T-helper 1 cell (primary cell): ENCODE results near the gene CFAP45.

Source experiments
- DNase-seq, 5 donors: peaks; one replicate each; pipeline ENCODE4 v3.0.0-alpha.2; 2012 to 2020

CFAP45 gene

DNA sequence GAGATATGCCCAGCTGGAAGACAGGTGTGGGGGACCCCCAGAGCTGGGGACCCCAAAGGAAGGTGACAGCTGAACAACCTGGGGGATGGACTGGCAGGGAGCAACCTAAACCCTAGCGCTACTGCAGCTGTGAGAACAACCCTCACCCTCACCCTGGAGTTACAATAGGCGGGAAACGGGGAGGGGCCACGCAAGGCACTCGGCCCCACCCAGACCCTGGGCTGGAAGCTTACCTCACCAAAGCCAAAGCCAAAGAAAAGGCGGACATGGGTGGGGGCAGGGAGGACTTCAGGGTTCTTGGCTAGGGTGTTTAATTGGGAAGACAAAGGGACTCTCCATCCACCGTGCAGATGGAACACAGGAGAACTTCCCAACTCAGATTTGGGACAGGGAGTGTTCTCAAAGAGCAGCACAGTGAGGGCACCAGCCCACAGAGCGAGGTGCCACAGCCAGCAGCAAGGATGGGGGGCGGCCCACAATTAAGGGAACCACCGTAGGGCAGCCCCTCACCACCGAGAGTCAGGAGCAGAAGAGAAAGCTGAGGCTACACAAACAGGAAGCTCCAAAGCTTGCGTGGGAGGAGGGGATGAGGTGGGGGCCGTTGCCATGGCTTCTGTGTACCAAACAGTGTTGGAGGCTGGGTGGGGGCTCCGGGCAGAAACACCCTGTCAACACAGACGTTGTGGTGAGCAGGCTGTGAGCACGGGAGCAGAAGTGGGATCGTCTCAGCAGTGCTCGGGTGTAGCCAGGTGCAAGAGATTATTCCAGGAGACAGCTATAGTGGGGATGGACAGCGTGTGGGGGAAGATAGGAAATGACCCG lies 23.4 kb upstream of the CFAP45 start:
- DNase-seq = peak; percentile 81 to 93 (median 88)

GRCh38 chr1:159922511-159923202 lies 22.7 kb upstream of the CFAP45 start:
- DNase-seq = no peak

DNA sequence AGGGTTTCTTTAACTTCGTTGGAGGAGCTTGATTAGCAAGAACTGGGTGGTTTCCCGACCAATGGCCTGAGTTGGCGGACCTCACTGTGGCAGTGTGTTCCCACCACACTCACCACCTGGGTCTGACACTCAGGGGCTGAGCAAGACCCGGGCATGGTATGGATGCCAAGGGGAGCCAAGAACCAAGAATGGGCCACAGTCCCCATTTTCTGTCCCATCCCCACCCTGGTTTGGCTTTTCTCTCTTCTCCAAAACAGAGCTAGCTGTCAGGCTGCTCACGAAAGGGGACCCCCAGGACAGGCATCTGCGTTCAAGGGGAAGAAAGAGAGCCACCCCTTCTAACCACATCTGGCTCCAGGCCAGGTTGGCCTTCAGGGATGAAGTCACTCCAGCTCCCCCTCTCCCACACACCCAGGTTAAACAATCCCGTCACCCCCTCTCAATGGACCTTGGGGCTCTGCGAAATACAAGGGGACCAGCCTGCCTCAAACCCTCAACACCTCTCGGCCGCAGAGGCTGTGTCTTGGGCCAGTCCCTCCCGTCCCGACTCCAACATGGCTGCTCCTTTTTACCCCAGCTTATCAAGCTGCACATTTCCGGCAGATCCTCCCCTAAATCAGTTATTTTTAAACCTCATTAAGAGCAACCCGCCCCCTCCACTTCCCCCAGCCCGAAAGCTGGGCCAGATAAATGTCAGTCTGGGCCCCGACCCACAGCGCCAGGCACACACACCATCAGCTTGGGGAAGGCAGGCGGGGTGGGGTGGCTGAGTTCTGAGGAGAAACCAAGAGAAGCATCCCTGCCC lies 21.9 kb upstream of the CFAP45 start:
- DNase-seq = no peak

- DNase-seq = peak in 1 of 5 donors; percentile 65
Measured at GRCh38 chr1:159921251-159921650, 21.3 kb upstream of the CFAP45 start.

DNA sequence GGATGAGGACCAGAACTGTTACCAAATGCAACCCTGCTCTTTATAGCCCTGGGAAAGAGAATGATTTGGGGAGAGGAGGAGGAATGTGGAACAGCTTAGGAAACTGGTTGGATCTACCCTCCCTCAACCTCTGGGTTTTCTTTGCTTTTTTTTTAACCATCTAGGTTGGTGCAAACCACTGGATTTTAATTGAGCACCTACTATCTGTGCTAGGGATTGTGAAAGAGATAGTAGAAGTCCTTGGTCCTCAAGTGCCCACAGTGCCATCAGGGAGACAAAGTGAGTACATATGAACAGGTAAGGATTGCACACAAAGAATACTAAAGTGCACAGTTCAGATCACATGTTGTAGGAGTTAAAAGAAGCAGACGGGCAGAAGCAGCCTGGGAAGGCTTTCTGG lies 20.7 kb upstream of the CFAP45 start:
- no peak for DNase-seq

DNA sequence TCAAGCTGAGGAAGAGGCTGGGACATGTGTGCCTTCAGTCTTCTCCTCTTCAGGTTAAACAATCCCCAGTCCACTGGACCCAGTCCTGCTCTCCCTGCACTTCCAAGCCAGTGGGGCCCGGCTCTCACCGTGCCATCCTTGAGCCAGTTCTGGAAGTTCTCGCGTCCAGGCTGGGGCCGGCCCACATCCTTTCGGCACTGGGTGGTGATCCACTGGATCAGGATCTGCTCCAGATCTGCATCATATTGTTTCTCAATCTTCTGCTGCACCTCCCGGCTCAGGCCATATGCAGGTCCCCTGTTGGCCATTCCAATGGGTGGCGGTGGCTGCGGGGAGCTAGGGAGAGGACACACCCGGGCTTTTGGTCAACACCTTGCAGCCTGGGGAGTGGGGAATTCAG lies 20.2 kb upstream of the CFAP45 start:
- DNase-seq = no peak

- no peak for DNase-seq
Measured at GRCh38 chr1:159919236-159919865, 19.4 kb upstream of the CFAP45 start.

- DNase-seq = no peak
Measured at GRCh38 chr1:159918352-159919200, 18.6 kb upstream of the CFAP45 start.

DNA sequence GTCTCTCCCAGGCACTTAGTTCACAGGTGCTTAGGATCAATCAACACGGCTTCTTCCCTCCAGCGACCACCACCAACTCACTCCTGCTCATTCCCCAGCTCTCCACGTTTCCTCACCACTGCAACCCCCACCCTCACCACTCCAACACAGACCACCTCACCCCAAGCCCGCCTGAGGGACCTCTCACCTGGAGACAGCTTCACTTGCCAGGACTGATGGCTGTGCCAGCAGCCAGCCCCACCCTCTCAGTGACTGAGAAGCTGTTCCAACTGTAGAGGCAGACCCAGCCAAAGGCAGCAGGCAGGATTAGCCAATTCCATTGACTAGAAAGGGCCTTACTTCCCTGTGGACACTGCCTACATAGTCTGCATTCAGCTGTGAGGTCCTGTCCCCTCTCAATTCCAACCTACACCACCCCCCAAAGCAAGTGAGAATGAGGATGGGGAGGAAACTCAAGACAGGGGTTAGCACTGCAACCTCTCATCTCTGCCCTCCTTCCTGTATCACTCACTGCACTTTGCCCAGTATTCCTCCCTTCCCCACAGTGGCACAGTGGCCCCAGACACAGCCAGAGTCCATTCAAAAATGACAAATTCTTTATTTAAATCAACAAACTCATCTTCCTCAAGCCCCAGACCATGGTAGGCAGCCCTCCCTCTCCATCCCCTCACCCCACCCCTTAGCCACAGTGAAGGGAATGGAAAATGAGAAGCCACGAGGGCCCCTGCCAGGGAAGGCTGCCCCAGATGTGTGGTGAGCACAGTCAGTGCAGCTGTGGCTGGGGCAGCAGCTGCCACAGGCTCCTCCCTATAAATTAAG lies 17.8 kb upstream of the CFAP45 start:
- no peak for DNase-seq

DNA sequence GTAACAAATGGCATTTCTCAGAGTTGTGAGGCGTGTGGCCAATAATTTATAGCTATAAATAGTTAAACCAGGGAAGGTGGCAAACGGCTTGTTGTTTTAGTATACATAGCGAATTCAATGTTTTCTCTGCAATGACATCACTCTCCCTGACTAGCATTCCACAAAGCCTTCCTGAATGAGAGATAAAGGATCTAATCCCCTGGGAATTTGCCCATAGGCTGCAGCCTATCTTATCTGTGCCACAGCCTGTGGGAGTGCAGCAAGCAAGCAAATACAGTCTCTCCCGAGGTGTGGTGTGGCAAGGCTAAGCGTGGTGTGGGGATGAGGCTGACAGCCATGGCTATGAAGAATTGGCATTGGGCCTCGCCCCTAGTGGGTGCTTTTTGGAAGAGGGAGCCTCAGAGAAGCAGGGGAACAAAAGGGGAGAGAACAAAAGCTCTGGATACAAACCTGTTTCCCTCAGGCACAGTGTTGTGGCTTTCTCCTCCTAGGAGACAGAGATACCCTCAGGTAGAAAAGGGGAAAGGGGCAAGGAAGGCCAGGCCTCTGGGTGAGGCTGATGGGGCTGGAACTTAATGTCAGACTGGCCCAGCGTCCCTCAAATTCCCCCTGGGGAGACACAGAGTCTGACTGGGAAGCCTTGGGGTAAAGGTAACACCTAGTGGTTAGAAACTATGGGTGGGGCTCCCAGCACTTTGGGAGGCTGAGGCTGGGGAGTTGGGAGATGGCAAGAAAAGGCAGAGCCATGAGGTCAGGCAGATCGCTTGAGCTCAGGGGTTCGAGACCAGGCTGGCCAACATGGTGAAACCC lies 16.5 kb upstream of the CFAP45 start:
- DNase-seq = no peak

- DNase-seq = no peak
Measured at GRCh38 chr1:159915571-159916241, 15.7 kb upstream of the CFAP45 start.

DNA sequence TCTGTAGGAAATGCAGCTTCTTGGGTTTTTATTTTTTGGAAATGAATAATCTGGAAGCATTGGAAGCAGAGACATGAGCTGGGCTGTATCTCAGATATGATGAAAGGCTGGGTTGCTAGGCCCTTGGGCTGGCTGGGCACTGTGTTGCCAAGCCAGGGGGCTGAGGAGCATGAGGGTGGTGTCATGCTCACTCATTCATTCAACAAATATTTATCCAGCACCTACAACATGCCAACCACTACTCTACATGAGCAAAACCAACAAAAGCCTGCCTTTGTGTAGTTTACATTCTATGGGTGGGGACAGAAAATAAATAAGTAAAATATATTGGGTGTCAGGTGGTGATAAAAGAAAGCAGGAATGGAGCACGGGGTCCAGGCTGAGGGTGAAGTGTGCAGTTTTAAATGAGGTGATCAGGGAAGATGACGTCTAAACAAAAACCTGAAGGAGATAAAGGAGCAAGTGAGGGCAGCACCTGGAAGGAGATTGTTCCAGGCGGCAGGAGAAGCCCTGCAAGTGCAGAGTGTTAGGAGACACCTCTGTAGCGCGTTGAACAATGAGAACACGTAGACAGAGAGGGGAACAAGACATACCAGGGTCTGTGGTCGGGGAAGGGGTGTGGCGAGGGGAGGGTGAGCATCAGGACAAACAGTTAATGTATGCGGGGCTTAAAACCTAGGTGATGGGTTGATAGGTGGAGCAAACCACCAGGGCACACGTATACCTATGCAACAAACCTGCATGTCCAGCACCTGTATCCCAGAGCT lies 14.5 kb upstream of the CFAP45 start:
- DNase-seq = no peak

GRCh38 chr1:159913451-159914192 lies 13.7 kb upstream of the CFAP45 start:
- no peak for DNase-seq

DNA sequence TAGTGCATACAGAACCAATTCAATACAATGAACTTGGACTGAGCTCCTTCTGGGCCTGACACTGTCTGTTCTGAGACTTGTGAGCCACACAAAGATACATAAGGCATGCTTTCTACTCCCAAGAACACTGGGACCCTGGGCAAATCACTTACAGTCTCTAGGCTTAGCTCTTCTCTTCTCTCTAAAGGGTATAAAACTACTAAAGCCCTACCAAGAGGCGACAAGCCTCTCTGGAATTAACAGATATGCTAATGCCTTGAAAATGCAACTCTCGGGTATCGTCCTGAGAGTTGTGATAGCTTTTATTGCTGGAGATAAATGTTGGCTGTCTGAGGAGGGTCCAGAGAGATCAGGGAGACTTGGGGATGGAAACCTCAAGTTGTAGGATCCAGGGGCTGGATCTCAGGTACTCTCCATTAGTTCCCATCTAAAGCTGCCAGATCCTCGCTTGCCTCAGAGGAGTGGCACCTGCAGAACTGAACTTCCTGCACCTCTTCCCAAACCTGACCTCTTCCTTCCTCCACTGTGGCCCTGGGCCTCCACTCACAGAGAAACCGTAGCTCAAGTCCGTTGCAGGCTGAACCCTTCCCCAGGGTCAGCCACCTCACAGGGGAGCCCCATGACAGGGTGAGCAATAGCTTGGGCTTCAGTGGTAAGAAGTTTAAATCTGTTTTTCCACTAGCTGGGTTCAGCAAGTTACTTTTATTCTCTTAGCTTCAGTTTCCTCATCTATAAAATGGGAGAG lies 11.5 kb upstream of the CFAP45 start:
- DNase-seq = no peak

- DNase-seq = no peak
Measured at GRCh38 chr1:159908031-159908940, 8.3 kb upstream of the CFAP45 start.

- no peak for DNase-seq
Measured at GRCh38 chr1:159906960-159907359, 7.0 kb upstream of the CFAP45 start.
